Mucosa of stomach (tissue), 1 donor: ENCODE measurements around the gene KCTD2.
A peak's percentile ranks its signal among the peaks of the same experiment; 100 is the strongest.
"Not testable (repeated sequence)": the region's sequence is repeated elsewhere in the genome, so short reads cannot be mapped to it uniquely, and the experiment has no call there.

Source experiments
- H3K27me3 ChIP-seq: one replicate; pipeline ENCODE4 v1.7.0; 2013; ENCODE audit warnings: mild to moderate bottlenecking, low read length; ENCODE audit not compliant: control insufficient read depth, insufficient read depth
- H3K36me3 ChIP-seq: one replicate; pipeline ENCODE4 v1.7.0; 2013; ENCODE audit warnings: low read length; ENCODE audit not compliant: control insufficient read depth, insufficient read depth
- H3K4me1 ChIP-seq: one replicate; pipeline ENCODE4 v1.7.0; 2013; ENCODE audit warnings: mild to moderate bottlenecking, low read length; ENCODE audit not compliant: control insufficient read depth, insufficient read depth
- H3K4me3 ChIP-seq: one replicate; pipeline ENCODE4 v1.7.0; 2013; ENCODE audit warnings: low read length
- H3K9ac ChIP-seq: one replicate; pipeline ENCODE4 v1.7.0; 2013; ENCODE audit warnings: mild to moderate bottlenecking, low read length, moderate library complexity
- H3K9me3 ChIP-seq: one replicate; pipeline ENCODE4 v1.7.0; 2013; ENCODE audit warnings: mild to moderate bottlenecking, low read length, moderate library complexity; ENCODE audit not compliant: control insufficient read depth
- donor health status: Pancreatic carcinoma.

The KCTD2 gene

GRCh38 chr17:75009139-75009724 is 37.8 kb upstream of the KCTD2 start:
- no peaks in the 10 kb centered on the region for H3K9me3 ChIP-seq
- no peak overlapping the region for H3K4me3 ChIP-seq
- H3K27me3 ChIP-seq, result no peaks in the 10 kb centered on the region
- no peaks in the 10 kb centered on the region for H3K36me3 ChIP-seq
- H3K9ac ChIP-seq, result no peak overlapping the region
- peaks cover 24% of the 10 kb centered on the region for H3K4me1 ChIP-seq

- no peaks in the 10 kb centered on the region for H3K36me3 ChIP-seq
- no peak overlapping the region for H3K4me3 ChIP-seq
- H3K9me3 ChIP-seq, result no peaks in the 10 kb centered on the region
- no peak overlapping the region for H3K9ac ChIP-seq
- peaks cover 24% of the 10 kb centered on the region for H3K4me1 ChIP-seq
- no peaks in the 10 kb centered on the region for H3K27me3 ChIP-seq
Measured at GRCh38 chr17:75010683-75011400, 36.2 kb upstream of the KCTD2 start.

- Histone ChIP-seq H3K4me1 (peaks cover 24% of the 10 kb centered on the region), H3K4me3 (no peak overlapping the region), H3K27me3 (no peaks in the 10 kb centered on the region), H3K36me3 (no peaks in the 10 kb centered on the region), H3K9ac (peak overlapping the region; percentile 78), H3K9me3 (no peaks in the 10 kb centered on the region)
Measured at GRCh38 chr17:75011401-75012095, 35.5 kb upstream of the KCTD2 start.

GRCh38 chr17:75012096-75012345 is 35.0 kb upstream of the KCTD2 start:
- Histone ChIP-seq H3K9ac (peak overlapping the region; percentile 78), H3K4me1 (peaks cover 24% of the 10 kb centered on the region), H3K9me3 (no peaks in the 10 kb centered on the region), H3K27me3 (no peaks in the 10 kb centered on the region), H3K36me3 (no peaks in the 10 kb centered on the region), H3K4me3 (peak overlapping the region; percentile 77)

- peaks cover 24% of the 10 kb centered on the region for H3K4me1 ChIP-seq
- H3K9ac ChIP-seq, result peak within 1 kb of the TSS; percentile 78
- no peaks in the 10 kb centered on the region for H3K36me3 ChIP-seq
- H3K4me3 ChIP-seq, result peak within 1 kb of the TSS; percentile 77
- H3K27me3 ChIP-seq, result no peaks in the 10 kb centered on the region
- H3K9me3 ChIP-seq, result no peaks in the 10 kb centered on the region
Measured at GRCh38 chr17:75012346-75013091, 34.5 kb upstream of the KCTD2 start, which contains the start of gene MRPL58. MRPL58 (plus strand) TSS chr17:75012670; CDS start chr17:75012687, 17 bp downstream.

GRCh38 chr17:75013092-75013559 is 33.9 kb upstream of the KCTD2 start:
- Histone ChIP-seq H3K9ac (peak overlapping the region; percentile 78), H3K9me3 (no peaks in the 10 kb centered on the region), H3K4me1 (peaks cover 24% of the 10 kb centered on the region), H3K27me3 (no peaks in the 10 kb centered on the region), H3K36me3 (no peaks in the 10 kb centered on the region), H3K4me3 (peak overlapping the region; percentile 77)

- no peak overlapping the region for H3K4me3 ChIP-seq
Measured at GRCh38 chr17:75019146-75019545, 27.9 kb upstream of the KCTD2 start.

GRCh38 chr17:75019710-75020109 is 27.3 kb upstream of the KCTD2 start:
- Histone ChIP-seq H3K4me3 (no peak overlapping the region), H3K9ac (no peak overlapping the region), H3K27me3 (no peaks in the 10 kb centered on the region), H3K9me3 (no peaks in the 10 kb centered on the region), H3K4me1 (peaks cover 7% of the 10 kb centered on the region), H3K36me3 (no peaks in the 10 kb centered on the region)

More at GRCh38 chr17:75019146-75019545, 27.9 kb upstream of the KCTD2 start:
- Histone ChIP-seq H3K9me3 (no peaks in the 10 kb centered on the region), H3K9ac (no peak overlapping the region), H3K27me3 (no peaks in the 10 kb centered on the region), H3K4me1 (peaks cover 7% of the 10 kb centered on the region), H3K36me3 (no peaks in the 10 kb centered on the region)

- no peaks in the 10 kb centered on the region for H3K36me3 ChIP-seq
Measured at GRCh38 chr17:75020331-75021110, 26.5 kb upstream of the KCTD2 start.

GRCh38 chr17:75024686-75025397 is 22.2 kb upstream of the KCTD2 start:
- Histone ChIP-seq H3K4me1 (peaks cover 7% of the 10 kb centered on the region), H3K4me3 (no peak overlapping the region), H3K9me3 (no peaks in the 10 kb centered on the region), H3K36me3 (no peaks in the 10 kb centered on the region), H3K27me3 (no peaks in the 10 kb centered on the region), H3K9ac (no peak overlapping the region)

More at GRCh38 chr17:75020331-75021110, 26.5 kb upstream of the KCTD2 start:
- Histone ChIP-seq H3K4me1 (peaks cover 7% of the 10 kb centered on the region), H3K4me3 (no peak overlapping the region), H3K27me3 (no peaks in the 10 kb centered on the region), H3K9me3 (no peaks in the 10 kb centered on the region), H3K9ac (no peak overlapping the region)

- not testable (repeated sequence) for H3K4me1 ChIP-seq, H3K9ac ChIP-seq, H3K36me3 ChIP-seq, H3K9me3 ChIP-seq, H3K27me3 ChIP-seq, H3K4me3 ChIP-seq
Measured at GRCh38 chr17:75025398-75025734, 21.7 kb upstream of the KCTD2 start.
